GM19372 (cell line): ENCODE data around the gene PRR15L.
"Not testable (repeated sequence)": the region's sequence is repeated elsewhere in the genome, so short reads cannot be mapped to it uniquely, and the experiment has no call there.

ENCODE experiments used
- ATAC-seq: cut with Tn5 transposase; IDR thresholded peaks from one replicate; pipeline ENCODE4 v1.9.1; 2021; ENCODE audit warnings: mild to moderate bottlenecking, low read depth, moderate library complexity; ENCODE audit not compliant: unreplicated experiment

Gene PRR15L

GRCh38 chr17:47989159-47989558 is 31.5 kb upstream of the PRR15L start:
- no peak for ATAC-seq

GRCh38 chr17:47988445-47988844 is 30.8 kb upstream of the PRR15L start:
- ATAC-seq, result not testable (repeated sequence)

GRCh38 chr17:47987240-47987835 is 29.7 kb upstream of the PRR15L start:
- no peak for ATAC-seq

GRCh38 chr17:47986520-47986919 is 28.8 kb upstream of the PRR15L start:
- ATAC-seq, result no peak

GRCh38 chr17:47983492-47984223 is 26.0 kb upstream of the PRR15L start:
- no peak for ATAC-seq

DNA sequence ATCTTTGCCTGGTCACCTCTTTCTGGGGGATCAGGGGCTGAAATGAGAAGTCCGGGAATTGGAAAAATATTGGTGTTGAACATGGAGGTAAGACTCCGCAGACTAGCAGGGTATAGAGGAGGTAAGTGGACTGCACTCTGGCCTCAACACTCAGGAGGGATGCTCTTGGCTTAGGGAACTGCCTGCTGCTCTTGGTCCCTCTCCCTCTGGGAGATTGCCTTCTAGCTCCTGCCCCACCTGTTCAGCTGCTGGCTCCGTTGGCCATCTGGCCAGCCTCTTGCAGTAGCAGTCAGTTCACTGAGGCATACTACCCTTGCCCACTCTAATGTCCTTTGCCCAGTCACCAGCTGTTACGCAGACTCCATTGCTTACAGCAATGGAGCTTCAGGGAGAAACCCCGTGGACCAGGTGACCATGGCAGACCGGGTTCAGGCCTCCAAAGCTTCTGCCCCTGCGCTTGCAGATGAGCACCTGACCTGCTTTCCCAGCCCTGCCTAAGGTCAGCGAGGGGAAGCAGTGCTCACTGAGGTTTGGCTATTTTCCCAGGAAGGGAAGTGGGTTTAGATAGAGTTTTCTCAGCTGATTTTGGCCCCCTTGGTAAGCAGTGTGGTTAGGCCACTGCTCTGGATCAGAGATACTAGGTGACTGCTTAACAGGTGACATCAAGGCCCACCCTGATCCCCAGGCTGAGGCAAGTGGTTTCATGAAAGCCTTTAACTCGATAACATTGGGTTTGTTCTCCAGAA is 25.1 kb upstream of the PRR15L start:
- no peak for ATAC-seq

GRCh38 chr17:47982091-47982617 is 24.5 kb upstream of the PRR15L start:
- ATAC-seq, result no peak

- ATAC-seq, result no peak
These were observed 23.8 kb upstream of the PRR15L start for GRCh38 chr17:47981462-47981861.

DNA sequence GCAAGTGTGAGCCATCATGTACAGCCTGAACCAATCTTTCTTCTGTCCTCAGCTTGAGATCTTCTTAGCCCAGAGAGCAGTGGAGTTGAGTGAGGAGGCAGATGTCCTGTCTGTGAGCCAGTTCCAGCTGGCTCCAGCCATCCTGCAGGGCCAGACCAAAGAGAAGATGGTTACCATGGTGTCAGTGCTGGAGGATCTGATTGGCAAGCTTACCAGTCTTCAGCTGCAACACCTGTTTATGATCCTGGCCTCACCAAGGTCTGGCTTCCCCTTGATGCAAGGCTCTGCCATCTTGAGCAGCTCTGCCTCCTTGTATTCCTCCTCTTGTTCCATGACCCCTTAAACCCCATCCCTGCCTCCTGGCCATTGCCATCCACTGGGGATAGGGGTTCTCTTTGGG is 22.9 kb upstream of the PRR15L start:
- no peak for ATAC-seq

DNA sequence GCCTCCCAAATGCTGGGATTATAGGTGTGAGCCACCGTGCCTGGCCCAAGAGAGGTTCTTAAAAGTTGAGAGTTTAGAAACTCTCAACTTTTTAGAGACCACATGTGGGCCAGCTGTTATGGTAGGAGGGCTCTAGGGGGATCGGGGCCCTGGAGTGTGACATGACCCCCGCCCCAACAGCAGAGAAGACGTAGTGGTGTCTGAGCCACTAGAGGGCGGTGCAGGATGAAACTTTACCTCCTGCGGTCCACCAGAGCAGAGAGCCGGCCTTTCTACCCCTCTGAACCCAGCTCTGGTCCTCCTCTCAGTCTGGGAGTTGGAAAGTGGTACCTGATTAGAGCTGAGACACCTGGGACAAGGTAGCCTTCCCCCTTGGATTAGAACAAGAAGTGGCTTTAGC is 20.6 kb upstream of the PRR15L start:
- ATAC-seq, result no peak

GRCh38 chr17:47975823-47976205 is 18.1 kb upstream of the PRR15L start:
- ATAC-seq, result no peak

GRCh38 chr17:47975189-47975822 is 17.6 kb upstream of the PRR15L start:
- ATAC-seq, result no peak

DNA sequence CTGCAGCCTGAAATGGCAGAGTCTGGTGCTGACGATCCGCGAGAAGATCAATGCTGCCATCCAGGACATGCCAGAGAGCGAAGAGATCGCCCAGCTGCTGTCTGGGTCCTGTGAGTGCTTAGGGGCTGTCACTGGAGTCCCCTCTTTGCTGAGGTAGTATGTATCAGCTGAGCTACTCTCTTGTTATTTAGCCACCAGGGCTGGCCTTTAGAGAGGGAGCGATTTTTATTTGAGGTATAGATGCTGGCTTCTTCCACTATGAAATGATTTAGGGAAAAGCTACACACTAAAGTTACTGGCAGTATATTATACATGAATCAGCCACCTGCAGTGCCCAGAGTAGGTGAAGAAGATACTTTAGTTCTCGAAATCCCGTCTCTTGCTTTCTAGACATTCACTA is 15.9 kb upstream of the PRR15L start:
- ATAC-seq, result no peak

GRCh38 chr17:47970725-47971499 is 13.2 kb upstream of the PRR15L start, which contains the start of gene CDK5RAP3:
TSS of gene CDK5RAP3 (plus strand) at chr17:47971113. CDS start at chr17:47971147, 34 bp downstream.
- ATAC-seq, result peak; percentile 97

GRCh38 chr17:47969930-47970724 is 12.4 kb upstream of the PRR15L start:
- no peak for ATAC-seq

DNA sequence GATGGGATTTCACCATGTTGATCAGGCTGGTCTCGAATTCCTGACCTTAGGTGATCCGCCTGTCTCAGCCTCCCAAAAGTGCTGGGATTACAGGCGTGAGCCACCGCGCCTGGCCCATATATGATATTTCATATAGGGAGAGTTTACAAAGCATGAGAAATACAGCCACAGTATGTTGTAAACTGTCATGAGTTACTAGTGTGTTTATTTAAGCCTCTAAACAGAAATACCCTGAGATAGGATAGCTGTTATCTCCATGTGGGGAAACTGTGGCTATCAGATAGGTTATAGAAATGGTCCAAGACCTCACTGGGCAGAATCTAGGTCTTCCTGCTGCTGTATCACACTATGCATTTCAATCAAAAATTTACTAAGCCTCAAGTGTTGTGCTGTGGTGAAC is 11.2 kb upstream of the PRR15L start:
- no peak for ATAC-seq

- no peak for ATAC-seq
These were observed 10.0 kb upstream of the PRR15L start for GRCh38 chr17:47967607-47968252.

GRCh38 chr17:47966079-47966519 is 8.4 kb upstream of the PRR15L start:
- ATAC-seq, result no peak

GRCh38 chr17:47964856-47965255 is 7.2 kb upstream of the PRR15L start:
- ATAC-seq, result no peak
